Stimulated activated CD4-positive, alpha-beta T cell treated with anti-CD3 and anti-CD28 coated beads, Interleukin-12 subunit alpha, Interleukin-12 subunit beta, amount 100 ng/mL, for 4 hours (primary cell): ENCODE data around the gene BDH1.
"Not testable (repeated sequence)": the region's sequence is repeated elsewhere in the genome, so short reads cannot be mapped to it uniquely, and the experiment has no call there.

ENCODE experiments used
- DNase-seq: peaks from one replicate; pipeline ENCODE4 v3.0.0-alpha.2; 2020

The BDH1 gene

DNA sequence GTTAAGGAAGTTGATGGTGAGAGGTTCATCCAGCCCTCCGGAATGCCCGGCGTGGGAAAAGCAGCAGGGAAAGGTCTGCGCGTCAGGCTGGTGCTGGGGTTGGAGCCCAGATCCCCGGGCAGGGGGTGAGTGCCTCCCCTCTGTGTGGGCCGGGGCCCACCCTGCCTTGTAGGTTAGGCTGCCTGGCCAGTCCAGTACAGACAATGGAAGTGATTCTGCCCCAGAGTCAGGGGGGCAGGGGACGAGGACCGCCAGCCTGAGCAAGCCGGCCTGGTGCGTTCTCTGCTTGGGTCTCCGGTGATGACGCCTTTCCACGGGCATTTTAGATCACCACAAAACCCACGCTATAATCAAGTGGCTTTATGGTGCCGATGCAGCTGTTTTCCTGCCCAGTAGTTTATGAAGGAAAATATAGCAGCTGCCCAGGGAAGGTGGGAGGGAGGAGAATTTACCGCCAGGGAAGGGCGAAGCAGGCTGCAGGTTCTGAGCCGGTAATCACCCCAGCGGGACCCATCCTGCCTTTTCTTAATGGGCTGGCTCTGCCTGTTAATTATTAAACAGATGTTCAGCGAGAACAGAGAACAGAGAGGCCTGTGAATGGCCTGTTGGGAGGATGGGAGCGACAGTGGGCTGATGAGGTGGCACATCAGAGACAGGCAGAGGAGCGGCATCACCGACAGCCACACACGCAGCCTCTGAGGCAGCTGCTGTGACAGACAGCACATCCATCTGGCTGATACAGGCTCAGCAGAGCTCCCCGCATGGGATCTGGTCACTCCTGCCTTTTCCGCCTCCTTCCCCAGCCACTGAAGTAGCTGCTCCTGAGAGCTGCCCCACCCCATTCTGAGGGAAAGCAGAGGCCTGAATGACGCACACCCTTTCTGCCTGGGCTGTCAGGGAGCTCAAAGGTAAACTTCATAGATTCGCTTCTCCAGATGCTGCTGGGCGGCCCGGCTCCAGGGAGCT, 35.2 kb downstream of the BDH1 start:
- no peak for DNase-seq

DNA sequence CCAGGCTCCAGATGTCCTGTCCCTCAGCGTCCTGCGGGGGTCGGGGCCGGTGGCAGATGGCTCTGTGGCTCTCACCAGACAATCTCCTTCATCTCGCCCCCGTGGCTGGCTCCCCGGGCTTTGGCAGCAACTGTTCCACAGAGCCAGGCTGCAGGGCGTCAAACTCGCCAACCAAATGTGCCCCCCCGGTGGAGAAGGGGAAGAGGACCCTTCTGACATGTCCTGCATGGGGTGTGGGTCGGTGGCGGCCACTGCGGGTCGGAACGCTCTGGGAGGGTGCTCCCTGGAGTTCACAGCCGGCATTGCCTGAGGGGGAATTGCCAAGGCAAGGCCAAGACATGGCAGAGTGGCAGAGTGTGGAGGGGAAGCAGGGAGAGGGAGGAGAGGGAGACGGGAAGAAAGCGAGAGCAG, 36.0 kb downstream of the BDH1 start:
- no peak for DNase-seq

DNA sequence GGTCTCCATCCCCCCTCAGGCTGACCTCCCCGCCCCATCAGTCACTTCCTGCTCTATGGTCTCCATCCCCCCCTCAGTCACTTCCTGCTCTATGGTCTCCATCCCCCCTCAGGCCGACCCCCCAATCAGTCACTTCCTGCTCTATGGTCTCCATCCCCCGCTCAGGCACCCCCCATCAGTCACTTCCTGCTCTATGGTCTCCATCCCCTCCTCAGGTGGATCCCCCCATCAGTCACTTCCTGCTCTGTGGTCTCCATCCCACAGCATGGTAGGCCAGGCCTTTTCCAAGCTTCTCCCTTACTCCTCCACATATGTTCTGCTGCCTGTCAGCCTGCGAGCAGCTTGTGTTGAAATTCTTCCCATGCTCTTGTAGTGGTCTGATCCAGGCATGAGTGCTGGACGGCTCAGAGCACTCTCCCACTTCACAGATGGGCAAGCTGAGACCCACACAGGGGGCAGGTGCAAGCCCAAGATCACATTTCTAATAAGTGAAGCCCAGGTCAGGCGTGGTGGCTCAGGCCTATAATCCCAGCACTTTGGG, 36.8 kb downstream of the BDH1 start:
- DNase-seq, result no peak

DNA sequence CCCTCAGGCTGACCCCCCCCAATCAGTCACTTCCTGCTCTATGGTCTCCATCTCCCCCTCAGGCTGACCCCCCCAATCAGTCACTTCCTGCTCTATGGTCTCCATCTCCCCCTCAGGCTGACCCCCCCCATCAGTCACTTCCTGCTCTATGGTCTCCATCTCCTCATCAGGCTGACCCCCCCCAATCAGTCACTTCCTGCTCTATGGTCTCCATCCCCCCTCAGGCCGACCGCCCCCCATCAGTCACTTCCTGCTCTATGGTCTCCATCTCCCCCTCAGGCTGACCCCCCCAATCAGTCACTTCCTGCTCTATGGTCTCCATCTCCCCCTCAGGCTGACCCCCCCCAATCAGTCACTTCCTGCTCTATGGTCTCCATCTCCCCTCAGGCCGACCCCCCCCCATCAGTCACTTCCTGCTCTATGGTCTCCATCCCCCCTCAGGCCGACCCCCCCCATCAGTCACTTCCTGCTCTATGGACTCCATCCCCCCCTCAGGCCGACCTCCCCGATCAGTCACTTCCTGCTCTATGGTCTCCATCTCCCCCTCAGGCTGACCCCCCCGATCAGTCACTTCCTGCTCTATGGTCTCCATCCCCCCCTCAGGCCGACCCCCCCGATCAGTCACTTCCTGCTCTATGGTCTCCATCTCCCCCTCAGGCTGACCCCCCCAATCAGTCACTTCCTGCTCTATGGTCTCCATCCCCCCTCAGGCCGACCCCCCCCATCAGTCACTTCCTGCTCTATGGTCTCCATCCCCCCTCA, 37.7 kb downstream of the BDH1 start:
- not testable (repeated sequence) for DNase-seq

DNA sequence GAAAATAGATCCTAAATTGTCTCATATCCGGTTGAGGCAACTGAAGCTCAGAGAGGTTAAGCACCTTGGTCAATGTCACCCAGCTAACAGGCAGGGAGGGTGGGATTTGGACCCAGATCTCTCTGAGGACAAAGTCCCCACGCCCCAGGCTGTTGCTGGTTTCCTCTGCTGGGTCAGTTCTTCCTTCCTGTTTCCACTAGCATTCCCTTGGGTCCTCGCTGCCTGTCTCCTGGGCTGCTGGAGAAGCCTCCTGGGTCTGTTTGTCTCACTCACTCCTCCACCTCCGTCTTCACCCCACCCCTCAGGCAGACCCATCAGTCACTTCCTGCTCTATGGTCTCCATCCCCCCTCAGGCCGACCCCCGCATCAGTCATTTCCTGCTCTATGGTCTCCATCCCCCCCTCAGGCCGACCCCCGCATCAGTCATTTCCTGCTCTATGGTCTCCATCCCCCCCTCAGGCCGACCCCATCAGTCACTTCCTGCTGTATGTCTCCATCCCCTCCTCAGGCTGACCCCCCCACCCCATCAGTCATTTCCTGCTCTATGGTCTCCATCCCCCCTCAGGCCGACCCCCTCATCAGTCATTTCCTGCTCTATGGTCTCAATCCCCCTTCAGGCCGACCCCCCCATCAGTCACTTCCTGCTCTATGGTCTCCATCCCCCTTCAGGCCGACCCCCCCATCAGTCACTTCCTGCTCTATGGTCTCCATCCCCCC, 38.7 kb downstream of the BDH1 start:
- not testable (repeated sequence) for DNase-seq

DNA sequence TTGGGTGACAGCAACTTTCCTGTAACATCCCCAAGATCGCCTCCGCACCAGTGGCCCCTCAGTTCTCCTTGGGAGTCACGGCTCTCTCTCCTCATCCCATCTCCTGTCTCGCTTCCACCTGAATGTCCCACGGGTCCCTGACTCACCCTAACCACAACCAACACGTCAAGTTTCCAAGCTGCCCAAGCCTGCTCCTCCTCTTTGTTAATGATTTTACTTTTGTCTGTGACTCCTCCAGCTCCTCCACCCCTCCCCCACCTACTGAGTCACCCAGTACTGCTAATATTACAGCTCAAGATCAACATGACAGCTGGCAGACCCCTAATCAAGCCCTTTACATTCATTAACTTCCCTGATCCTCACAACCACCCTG, 39.3 kb downstream of the BDH1 start:
- DNase-seq, result peak; percentile 37

DNA sequence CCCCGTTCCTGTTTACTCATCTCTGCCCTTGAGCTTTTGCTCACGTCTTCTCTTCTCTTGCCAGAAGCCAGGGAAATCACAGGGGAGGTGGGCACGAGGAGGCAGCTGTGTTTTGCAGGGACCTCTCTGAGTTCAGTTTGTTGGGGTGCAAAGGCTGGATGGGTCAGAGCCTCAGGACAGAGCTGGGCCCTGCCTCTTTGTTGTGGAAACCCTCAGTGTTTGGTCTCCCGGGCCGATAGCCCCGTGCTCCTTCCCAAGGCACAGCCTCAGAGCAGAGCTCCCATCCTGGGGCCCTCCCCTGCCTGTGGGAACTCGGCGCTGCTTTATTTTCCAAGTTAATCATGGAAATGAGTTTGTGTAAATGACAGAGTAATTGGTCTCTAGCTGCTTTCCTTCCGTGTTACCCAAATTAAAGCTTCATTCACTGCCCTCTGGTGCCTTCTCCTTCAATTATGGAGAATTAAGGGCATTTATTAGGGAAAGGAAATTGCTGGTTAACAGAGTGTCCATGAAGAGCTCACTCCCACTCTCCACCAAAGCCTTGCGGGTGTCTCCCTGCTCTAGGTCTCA, 40.9 kb downstream of the BDH1 start:
- DNase-seq, result no peak

DNA sequence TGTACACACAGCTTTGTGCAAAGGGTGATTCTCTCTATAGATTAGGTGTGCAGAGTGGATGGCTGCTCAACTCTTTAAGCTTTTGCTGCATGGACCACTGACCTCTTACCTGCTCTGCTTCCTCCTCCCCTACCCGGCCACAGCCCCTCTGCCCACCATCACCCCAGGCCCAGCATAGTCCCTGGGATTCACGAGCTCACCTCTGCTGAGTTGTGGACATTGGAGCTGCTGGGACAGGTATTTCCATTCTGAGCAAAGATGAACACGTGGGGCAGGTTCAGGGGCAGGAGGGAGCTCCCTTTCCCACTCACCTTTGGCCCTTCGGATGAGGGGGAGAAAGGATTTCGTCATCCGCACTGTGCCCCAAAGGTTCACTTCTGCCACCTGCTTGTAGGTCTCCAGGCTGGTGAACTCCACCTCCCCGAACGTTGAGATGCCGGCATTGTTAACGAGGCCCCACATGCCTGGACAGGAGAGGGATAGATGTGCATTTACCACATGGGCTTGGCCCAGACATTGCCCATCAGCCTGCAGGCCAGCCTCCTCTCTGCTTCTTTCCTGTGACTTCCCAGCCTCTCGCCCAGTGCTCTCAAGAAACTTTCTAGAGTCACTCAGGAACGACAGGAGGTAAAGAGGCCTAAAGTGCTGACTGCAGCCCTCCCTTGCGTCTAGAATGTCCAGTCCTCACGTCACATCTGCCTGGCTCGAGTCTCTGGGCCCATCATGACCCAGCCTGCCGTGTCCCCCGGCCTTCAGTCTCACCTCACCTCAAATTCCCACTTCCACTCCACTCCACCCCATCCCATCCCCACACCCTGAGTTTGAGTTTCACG, 41.6 kb downstream of the BDH1 start:
- DNase-seq, result no peak

DNA sequence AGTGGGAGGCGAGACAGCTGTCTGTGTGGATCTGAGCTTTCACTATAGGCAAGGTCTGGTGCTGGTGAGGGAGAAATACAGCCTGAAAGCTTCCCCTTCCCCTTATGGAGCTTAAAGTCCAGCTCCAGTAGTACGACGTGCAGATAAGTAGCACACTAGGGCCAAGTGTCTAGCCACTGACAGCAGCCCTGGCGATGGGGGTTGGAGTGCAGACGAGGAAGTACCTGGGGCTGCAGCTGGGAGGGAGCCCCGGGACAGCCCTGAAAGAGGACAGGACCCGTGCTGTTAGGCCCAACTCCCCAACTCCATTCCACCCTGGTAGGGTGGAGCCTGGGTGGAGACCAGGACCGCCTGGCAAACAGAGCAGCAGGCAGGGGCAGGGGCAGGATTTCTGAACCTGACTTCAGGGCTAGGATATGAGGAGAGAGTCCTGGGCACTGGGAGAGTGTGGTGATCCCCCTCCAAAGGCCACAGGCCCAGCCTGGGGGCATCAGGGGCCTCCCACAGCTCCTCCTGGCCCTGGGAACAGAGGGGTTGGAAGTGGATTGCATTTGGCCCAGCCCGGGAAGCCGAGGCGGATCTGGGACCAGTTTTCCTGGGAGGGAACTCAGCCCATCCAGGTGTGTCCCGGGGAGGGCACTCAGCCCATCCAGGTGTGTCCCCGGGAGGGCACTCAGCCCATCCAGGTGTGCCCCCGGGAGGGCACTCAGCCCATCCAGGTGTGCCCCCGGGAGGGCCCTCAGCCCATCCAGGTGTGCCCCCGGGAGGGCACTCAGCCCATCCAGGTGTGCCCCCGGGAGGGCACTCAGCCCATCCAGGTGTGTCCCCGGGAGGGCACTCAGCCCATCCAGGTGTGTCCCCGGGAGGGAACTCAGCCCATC, 42.8 kb downstream of the BDH1 start:
- DNase-seq, result no peak

DNA sequence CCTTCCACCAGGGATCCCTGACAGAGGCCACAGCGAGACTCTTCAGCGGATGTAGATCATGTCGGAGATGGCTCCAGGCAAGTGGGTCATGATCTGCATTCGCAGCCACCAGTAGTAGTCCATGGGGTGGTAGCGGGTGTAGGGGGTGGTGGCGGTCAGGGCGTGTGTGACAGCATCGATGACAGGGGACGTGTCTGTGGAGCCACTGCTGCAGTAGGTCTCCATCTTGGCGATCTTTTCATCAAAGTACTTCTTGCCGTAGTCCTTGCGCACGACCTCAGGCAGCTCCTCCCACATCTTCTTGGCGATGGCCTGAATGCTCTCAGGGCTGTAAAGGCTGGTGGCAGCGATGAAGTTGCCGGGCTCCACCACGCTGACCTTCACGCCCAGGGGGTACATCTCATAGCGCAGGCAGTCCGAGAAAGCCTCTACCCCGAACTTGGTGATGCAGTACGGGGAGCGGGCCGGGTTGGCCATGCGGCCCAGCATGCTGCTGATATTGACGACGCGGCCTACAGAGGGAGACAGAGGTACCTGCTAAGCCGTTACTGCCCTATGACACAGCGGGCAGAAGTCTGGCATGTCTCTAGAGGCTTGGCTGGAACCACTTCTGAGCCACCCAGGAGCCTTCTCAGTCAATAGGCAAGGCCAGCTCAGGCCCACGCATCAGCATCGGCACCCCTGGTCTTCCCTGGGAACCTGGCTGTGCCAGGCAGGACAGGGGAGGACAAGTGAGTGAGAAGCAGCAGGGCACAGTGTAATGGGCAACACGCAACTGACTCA, 43.7 kb downstream of the BDH1 start:
- DNase-seq, result no peak

DNA sequence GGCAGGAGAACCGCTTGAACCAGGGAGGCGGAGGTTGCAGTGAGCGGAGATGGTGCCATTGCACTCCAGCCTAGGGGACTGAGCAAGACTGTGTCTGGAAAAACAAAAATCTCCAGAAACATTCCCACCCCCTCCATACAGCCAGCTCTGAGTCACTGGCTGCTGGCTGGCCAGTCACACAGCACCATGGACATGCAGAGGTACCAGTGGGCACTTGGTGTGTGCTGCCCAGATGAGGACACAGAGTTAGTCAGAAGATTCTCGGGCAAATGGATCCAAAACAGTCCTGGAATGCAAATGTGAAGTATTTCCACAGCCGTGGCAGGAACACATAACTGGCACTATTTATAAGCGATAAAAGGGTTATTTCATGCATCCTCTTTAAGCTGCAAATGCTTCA, 44.6 kb downstream of the BDH1 start:
- DNase-seq, result no peak

DNA sequence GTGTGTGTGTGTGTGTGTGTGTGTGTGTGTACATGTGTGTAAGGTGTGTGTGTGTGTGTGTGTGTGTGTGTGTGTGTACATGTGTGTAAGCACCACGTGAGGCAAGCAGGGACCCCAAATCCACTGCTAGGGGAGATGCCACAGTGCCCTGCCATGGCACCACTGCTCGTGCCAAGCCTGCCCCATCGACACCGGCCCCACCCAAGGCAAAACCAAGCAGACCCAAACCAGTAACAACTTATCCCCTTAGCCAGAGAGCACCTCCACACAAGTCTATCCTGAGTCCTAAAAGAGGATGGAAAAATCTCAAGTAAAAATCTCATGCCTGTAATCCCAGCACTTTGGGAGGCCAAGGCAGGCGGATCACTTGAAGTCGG, 45.1 kb downstream of the BDH1 start:
- no peak for DNase-seq

DNA sequence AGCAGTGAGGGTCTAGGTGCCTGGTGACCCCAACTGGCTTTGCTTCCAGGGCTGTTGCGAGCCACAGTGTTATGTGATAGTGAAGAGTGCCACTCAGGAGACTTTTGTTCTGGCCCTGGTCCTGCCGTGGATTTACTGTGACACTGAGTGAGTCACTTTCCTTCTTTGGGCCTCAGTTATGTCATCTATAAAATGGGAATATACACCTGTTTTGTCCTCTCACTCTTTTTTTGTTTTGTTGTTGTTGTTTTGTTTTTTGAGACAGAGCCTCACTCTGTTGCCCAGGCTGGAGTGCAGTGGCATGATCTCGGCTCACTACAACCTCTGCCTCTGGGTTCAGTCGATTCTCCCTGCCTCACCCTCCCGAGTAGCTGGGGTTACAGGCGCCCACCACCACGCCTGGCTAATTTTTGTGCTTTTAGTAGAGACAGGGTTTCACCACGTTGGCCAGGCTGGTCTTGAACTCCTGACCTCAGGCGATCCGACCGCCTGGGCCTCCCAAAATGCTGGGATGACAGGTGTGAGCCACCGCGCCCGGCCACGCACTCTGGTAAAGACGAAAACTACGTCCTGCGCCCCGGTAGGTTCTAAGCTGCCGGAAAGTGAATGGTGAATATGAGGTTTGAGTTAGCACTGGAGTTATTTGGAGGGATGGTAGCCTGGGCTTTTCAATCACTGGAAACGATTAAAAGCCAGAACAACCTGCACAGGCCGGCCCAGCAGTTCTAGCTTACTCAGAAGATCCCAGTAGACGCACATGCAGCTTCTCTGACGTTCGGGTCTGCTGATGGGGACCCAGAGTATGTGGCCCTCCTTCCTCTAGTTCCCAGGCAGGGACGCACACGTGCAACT, 46.6 kb downstream of the BDH1 start:
- no peak for DNase-seq

DNA sequence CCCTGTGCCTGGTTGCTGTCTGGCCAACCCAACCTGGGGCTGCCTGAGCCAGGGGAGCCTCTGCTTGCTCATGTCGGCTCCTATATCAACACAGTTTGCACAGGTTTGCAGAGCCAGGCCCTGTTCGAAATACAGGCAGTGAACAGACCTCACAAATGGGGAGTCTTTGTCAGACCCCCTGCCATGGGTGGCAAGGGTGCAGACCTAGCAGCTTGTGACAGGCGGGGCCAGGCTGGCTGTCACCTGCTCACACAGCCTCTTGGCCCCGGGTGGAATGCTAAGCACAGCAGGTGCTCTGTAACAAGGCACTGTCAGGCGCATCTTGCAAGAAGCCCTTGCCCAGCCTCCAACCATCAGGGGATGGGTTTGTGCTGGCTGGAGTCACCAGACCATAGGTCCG, 47.3 kb downstream of the BDH1 start:
- DNase-seq, result no peak

DNA sequence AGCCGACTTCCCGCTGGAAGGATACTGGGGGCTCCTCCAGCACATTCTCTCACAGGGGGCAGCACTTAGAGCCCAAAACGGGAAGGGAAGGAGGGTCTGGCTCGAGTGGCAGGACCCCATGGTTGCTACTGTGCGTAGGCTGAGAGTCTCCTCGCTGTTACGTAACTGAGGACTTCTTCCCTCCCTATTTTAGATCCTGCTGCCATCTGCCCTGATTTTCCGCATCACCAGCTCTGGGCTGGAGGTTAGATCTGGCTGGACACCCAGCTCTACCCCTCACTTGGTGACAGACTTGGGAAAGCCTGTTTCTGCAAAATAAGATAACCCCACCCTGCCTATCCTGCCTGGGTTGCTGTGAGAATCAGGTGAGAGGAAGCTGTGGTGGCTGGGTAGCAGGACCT, 47.7 kb downstream of the BDH1 start:
- no peak for DNase-seq

DNA sequence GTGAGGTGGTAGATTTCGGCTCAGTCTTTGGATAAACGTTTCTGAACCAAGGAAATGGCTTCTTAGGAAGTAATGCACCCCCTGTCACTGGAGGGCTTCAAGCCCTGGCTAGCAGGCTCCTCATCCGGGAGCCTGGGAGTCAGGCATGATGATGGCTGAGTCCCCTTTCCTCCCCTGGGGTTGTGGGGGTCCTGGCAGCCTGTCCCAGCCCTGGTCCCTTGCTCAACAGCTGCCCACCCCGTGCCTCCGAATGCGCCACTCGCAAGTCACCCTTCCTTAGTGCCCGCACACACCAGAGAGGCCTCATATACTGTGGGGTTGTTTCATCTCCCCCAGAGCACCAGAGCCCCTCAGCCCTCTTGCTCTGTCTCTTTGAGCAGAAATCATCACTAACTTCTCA, 48.2 kb downstream of the BDH1 start:
- no peak for DNase-seq

DNA sequence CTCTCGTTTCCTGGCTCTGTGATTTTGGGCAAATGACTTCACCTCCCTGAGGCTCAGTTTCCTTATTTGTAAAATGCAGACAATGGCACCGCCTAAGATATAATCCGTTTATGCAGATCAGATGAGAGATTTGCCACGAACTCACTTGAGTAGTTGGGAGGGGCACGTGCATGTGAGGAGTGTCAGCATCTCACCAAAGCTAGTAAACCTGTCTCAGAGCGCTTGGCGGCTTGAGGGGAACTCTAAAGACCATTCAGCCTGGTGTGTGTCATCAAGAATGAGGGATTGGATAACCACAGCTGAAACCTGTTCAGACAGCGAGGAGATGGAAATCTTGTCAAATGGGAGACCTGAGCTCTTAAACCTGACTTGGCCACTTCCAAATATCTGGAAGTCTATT, 48.7 kb downstream of the BDH1 start:
- DNase-seq, result no peak

DNA sequence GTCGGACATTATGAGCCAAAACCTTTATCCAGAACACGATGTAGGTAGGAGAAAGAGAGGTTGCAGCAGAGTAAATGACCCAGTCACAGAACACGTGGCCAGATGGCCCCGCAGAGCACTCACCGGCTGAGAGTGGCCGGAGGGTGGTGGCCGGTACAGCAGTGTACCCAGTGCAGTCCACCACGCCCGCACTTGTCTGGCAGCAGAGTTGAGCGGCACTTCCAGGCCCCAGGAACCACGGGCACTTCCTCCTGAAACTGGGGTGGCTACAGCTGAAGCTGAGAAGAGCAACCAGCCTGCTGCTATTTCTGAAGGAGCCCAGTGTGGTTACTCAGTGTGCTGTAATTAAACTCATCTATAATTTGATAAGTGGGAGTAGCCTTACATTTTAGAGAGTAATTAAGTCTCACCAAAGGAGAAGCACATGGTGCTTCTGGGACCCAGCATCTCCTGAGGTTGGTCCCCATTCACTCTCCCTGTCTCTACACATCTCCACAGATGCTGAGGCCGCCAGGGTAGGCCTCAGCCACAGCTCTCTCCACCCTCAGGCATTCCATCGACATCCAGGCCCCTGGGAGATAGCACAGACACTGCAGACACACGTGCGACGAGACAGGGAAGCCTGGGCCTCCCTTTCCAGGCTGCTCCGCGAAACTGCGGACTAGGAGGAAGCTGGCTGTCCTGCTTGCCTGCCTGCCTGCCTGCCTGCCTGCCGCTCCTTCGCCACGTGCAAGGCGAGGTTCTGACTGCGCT, 49.8 kb downstream of the BDH1 start:
- no peak for DNase-seq
